T-cell (primary cell): ENCODE results near the gene MPHOSPH8. TPM values are rescaled to one million over a fixed set of nuclear protein-coding genes. Genes with fewer than 3 reads are reported as not detected.

Source experiments
- ATAC-seq, 4 experiments: fragments of 200-7000 bp in 3 of 4; fragments of 150-1000 bp in 1 of 4; cut with Tn5 transposase; replicated peaks in 1 of 4; 1 replicate in 3 of 4; 2 replicates in 1 of 4; pipeline ENCODE4 v1.10.0; 2021; ENCODE audit warnings: moderate library complexity in 3 of 4, mild to moderate bottlenecking in 2 of 4, moderate number of reproducible peaks in 1 of 4
- CTCF ChIA-PET, 2 donors: fragments of 300-600 bp; sonication (Branson Sonifier 250); formaldehyde crosslinking; loops; one replicate each; lab custom pipeline; 2022; ENCODE audit warnings: antibody characterized with exemption in 2 of 2; lab: Charles Lee
- POLR2A ChIA-PET, 2 donors: fragments of 300-600 bp; sonication (Branson Sonifier 250); formaldehyde crosslinking; loops; one replicate each; lab custom pipeline; 2022; ENCODE audit warnings: antibody characterized with exemption in 2 of 2; lab: Charles Lee
- DNase-seq, 35 experiments: peaks; one replicate each; pipeline versions ENCODE4 v3.0.0 to v3.0.0-alpha.2; 2013 to 2023
- H3K27ac ChIP-seq: one replicate; pipeline ENCODE4 v1.5.1; 2013; ENCODE audit warnings: low read length
- H3K27me3 ChIP-seq, 2 experiments: replicated peaks in 1 of 2; 1 replicate in 1 of 2; 2 replicates in 1 of 2; pipeline versions ENCODE4 v1.6.1 to v1.7.0; 2013; ENCODE audit warnings: low read length in 1 of 2, mixed read lengths in 1 of 2; ENCODE audit not compliant: control insufficient read depth in 2 of 2, insufficient read depth in 2 of 2; ENCODE audit errors: extremely low read depth in 1 of 2
- H3K36me3 ChIP-seq, 2 donors: 1 replicate in 1 of 2; 2 replicates in 1 of 2; pipeline versions ENCODE4 v1.6.1 to v1.7.0; 2013; ENCODE audit warnings: low read length in 1 of 2; ENCODE audit not compliant: control insufficient read depth in 2 of 2, insufficient read depth in 1 of 2; ENCODE audit errors: extremely low read depth in 1 of 2
- H3K4me1 ChIP-seq, 2 experiments: 1 replicate in 1 of 2; 2 replicates in 1 of 2; pipeline versions ENCODE4 v1.6.1 to v1.7.0; 2013; ENCODE audit warnings: low read length in 2 of 2, mixed read lengths in 1 of 2; ENCODE audit not compliant: insufficient read depth in 2 of 2, control insufficient read depth in 1 of 2; ENCODE audit errors: extremely low read depth in 1 of 2
- H3K4me3 ChIP-seq, 2 donors: 1 replicate in 1 of 2; 2 replicates in 1 of 2; pipeline versions ENCODE4 v1.5.1 to v1.7.0; 2013; ENCODE audit warnings: mild to moderate bottlenecking in 2 of 2, low read length in 1 of 2, moderate library complexity in 1 of 2; ENCODE audit not compliant: control insufficient read depth in 1 of 2; ENCODE audit errors: extremely low read depth in 1 of 2
- H3K9me3 ChIP-seq: 2 replicates; pipeline ENCODE4 v1.7.0; 2013
- H3K27ac Mint-ChIP-seq, 2 donors: one replicate each; pipeline ENCODE4 v1.8.0; 2020 to 2021; ENCODE audit warnings: mild to moderate bottlenecking in 2 of 2, mixed read lengths in 2 of 2
- H3K27me3 Mint-ChIP-seq, 2 donors: one replicate each; pipeline ENCODE4 v1.8.0; 2021 to 2022; ENCODE audit warnings: mixed read lengths in 2 of 2
- H3K36me3 Mint-ChIP-seq: one replicate; pipeline ENCODE4 v1.8.0; 2021; ENCODE audit warnings: mixed read lengths
- H3K4me1 Mint-ChIP-seq, 3 donors: one replicate each; pipeline ENCODE4 v1.8.0; 2020 to 2022; ENCODE audit warnings: mixed read lengths in 3 of 3, mild to moderate bottlenecking in 1 of 3
- H3K4me3 Mint-ChIP-seq, 3 donors: one replicate each; pipeline ENCODE4 v1.8.0; 2020 to 2022; ENCODE audit warnings: mild to moderate bottlenecking in 3 of 3, mixed read lengths in 3 of 3, moderate library complexity in 3 of 3
- H3K9me3 Mint-ChIP-seq, 3 donors: one replicate each; pipeline ENCODE4 v1.8.0; 2020 to 2022; ENCODE audit warnings: mixed read lengths in 3 of 3
- WGBS: methylation state at CpG from one replicate; pipeline ENCODE4 v1.1.5; 2013; ENCODE audit warnings: missing lambda C conversion rate; ENCODE audit not compliant: insufficient coverage; 5-methylcytosine and 5-hydroxymethylcytosine counted together
- total RNA-seq, 35 experiments: library from RNA in 6 of 35; stranded (reverse) in 6 of 35; fragments of 120-200 nt in 1 of 35; gene quantifications; one replicate each; pipeline versions ENCODE4 v1.2.1 to v1.2.4 and lab custom pipeline; 2013 to 2026

Gene MPHOSPH8
- total RNA-seq, 5 donors from 2014 or later (not counting 1 experiment from before 2014, with no cell fraction given): 64.5 to 91.3 (median 84.1) TPM

DNA sequence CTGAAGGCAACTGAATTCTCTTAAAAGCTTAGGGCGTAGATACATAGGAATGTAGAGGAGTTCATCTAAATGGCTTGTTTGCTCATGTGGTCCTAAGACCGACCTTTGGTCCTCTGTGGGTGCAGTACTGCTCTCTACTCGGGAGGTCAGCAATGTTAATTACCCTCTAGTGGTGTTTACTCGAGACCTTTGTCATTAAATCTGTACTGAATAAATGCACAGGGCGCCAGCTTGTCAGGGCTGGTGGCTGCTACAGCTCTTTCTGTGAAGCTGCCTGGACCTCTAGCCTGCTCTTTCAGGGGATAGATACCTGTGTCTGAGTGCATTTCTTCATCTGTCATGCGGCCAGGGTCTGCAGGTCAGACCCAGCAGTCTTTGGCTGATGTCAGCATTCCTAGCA is 29.2 kb upstream of the MPHOSPH8 start:
- H3K9me3 Mint-ChIP-seq: peaks cover 0 to 9% (median 6%) of the 10 kb centered on the region in 3 donors
- WGBS: 78% methylated on average over 5 of the region's 6 CpGs

DNA sequence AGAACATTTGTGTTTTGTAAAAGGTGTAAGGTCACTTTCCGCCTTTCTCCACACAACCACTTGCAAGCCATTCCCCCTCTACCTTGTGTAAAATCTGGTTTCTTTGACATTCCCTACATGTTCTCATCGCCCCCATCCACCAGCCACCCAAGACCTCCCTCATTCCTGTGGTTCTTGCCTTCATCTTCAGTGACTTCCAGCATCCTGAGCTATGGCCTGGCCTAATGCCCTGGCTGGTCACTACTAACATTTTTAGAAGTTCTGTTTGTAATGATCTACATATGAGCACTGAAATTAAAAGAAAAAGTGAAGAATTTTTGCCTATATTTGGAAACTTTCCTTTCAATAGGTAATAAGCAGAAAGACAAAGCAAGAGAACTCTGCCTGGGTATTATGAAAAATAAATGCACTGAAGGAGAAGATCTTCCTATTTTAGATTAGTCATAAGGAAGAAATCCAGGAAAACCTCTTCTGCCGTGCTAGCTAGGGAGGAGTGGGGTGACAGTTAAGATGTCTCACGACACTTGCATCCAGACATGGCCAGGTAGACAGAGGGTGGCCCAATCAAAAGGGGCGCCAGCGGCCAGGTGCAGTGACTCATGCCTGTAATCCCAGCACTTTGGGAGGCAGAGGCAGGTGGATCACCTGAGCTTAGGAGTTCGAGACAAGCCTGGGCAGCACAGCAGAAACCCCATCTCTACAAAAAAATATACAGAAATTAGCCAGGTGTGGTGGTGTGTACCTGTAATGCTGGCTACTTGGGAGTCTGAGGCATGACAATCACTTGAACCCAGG is 28.1 kb upstream of the MPHOSPH8 start:
- Histone ChIP-seq H3K36me3 (no peaks in the 10 kb centered on the region), H3K4me3 (no peak overlapping the region), H3K4me1 (peaks cover 0 to 8% of the 10 kb centered on the region in 2 experiments), H3K9me3 (no peaks in the 10 kb centered on the region), H3K27ac (no peak overlapping the region), H3K27me3 (peaks cover 0 to 28% of the 10 kb centered on the region in 2 experiments)
- 94% methylated on average over 5 of the region's 7 CpGs for WGBS
- no peak overlapping the region for H3K4me3 Mint-ChIP-seq
- peaks cover 0 to 9% (median 6%) of the 10 kb centered on the region in 3 donors for H3K9me3 Mint-ChIP-seq
- DNase-seq (no peak), ATAC-seq (no peak)
- peaks cover 4% of the 10 kb centered on the region for H3K36me3 Mint-ChIP-seq
- POLR2A ChIA-PET: no interaction called here
- H3K4me1 Mint-ChIP-seq: peaks cover 0 to 5% (median 2%) of the 10 kb centered on the region in 3 donors
- peaks cover 33 to 37% of the 10 kb centered on the region in 2 donors for H3K27me3 Mint-ChIP-seq
- H3K27ac Mint-ChIP-seq: no peak overlapping the region
- CTCF ChIA-PET: no interaction called here

More for the DNA sequence above, 29.2 kb upstream of the MPHOSPH8 start:
- Histone ChIP-seq H3K4me1 (peaks cover 0 to 8% of the 10 kb centered on the region in 2 experiments), H3K27me3 (peaks cover 0 to 34% of the 10 kb centered on the region in 2 experiments), H3K27ac (no peak overlapping the region), H3K9me3 (no peaks in the 10 kb centered on the region), H3K36me3 (no peaks in the 10 kb centered on the region), H3K4me3 (no peak overlapping the region)
- POLR2A ChIA-PET: interaction anchor here in 1 of 2 donors (0.5 to 0.7 kb wide), 2 partner anchors 26 to 1040 kb away, joined by 3 to 4 read pairs; no protein-coding TSS in a partner anchor
- H3K4me1 Mint-ChIP-seq: peaks cover 0 to 5% (median 2%) of the 10 kb centered on the region in 3 donors
- H3K4me3 Mint-ChIP-seq: no peak overlapping the region
- DNase-seq (no peak), ATAC-seq (no peak)
- no peak overlapping the region for H3K27ac Mint-ChIP-seq
- peaks cover 40 to 45% of the 10 kb centered on the region in 2 donors for H3K27me3 Mint-ChIP-seq
- peaks cover 4% of the 10 kb centered on the region for H3K36me3 Mint-ChIP-seq
- CTCF ChIA-PET: no interaction called here

DNA sequence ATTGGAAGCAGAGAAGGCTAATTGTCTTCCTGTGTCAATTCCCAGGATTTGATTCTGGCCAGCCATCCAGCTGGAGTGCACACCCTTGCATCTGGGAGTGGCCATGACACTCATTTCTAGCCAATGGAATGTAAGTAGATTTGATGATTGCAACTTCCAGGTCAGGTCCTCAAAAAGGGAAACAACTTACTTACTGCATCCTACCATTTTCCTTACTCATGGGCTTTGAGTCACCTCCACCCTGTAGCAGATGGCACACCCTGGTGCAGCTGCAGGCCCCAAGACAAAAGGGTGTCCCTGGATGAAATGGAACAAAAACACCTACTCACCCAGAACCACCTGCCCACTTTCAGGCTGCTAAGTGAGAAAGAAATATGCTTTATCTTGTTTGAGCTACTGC is 27.3 kb upstream of the MPHOSPH8 start:
- H3K4me3 ChIP-seq: no peak overlapping the region
- peaks cover 0 to 27% of the 10 kb centered on the region in 2 experiments for H3K27me3 ChIP-seq
- peaks cover 33% of the 10 kb centered on the region in 2 donors for H3K27me3 Mint-ChIP-seq
- H3K4me1 ChIP-seq: peaks cover 0 to 8% of the 10 kb centered on the region in 2 experiments
- CTCF ChIA-PET: no interaction called here
- POLR2A ChIA-PET: no interaction called here
- no peaks in the 10 kb centered on the region for H3K36me3 ChIP-seq
- H3K4me1 Mint-ChIP-seq: peaks cover 0 to 5% (median 2%) of the 10 kb centered on the region in 3 donors
- no peaks in the 10 kb centered on the region for H3K9me3 ChIP-seq
- no peak overlapping the region for H3K27ac ChIP-seq
- H3K36me3 Mint-ChIP-seq: peaks cover 4% of the 10 kb centered on the region
- H3K27ac Mint-ChIP-seq: no peak overlapping the region
- H3K4me3 Mint-ChIP-seq: no peak overlapping the region
- H3K9me3 Mint-ChIP-seq: peaks cover 0 to 9% (median 6%) of the 10 kb centered on the region in 3 donors
- ATAC-seq (no peak), DNase-seq (no peak)

DNA sequence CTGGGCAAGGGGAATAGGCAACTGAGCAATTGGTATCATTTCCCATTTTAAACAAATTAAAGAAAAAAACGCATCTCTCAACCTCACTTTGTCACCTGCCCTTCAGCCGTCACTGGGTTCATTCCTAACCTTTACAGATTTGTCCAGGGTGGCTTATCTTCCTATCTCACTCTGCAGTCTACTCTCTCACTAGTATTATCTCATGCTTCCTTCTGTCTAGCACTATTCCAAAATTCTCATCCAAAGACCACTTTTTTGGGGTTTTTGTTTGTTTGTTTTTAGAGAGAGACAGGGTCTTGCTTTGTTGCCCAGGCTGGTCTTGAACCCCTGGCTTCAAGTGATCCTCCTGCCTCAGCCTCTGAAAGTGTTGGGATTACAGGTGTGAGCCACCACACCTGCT is 26.7 kb upstream of the MPHOSPH8 start:
- H3K27ac ChIP-seq: no peak overlapping the region
- H3K27me3 ChIP-seq: peaks cover 0 to 21% of the 10 kb centered on the region in 2 experiments
- H3K4me3 Mint-ChIP-seq: no peak overlapping the region
- CTCF ChIA-PET: no interaction called here
- peaks cover 0 to 5% of the 10 kb centered on the region in 2 experiments for H3K4me1 ChIP-seq
- peaks cover 4% of the 10 kb centered on the region for H3K36me3 Mint-ChIP-seq
- peaks cover 0 to 5% (median 2%) of the 10 kb centered on the region in 3 donors for H3K4me1 Mint-ChIP-seq
- no peaks in the 10 kb centered on the region for H3K36me3 ChIP-seq
- H3K27ac Mint-ChIP-seq: no peak overlapping the region
- POLR2A ChIA-PET: no interaction called here
- no peak for DNase-seq
- peaks cover 0 to 9% (median 6%) of the 10 kb centered on the region in 3 donors for H3K9me3 Mint-ChIP-seq
- ATAC-seq: no peak
- H3K27me3 Mint-ChIP-seq: peaks cover 31 to 33% of the 10 kb centered on the region in 2 donors
- no peaks in the 10 kb centered on the region for H3K9me3 ChIP-seq
- no peak overlapping the region for H3K4me3 ChIP-seq
- WGBS: no CpG with 5 or more reads among the region's 2 CpGs

DNA sequence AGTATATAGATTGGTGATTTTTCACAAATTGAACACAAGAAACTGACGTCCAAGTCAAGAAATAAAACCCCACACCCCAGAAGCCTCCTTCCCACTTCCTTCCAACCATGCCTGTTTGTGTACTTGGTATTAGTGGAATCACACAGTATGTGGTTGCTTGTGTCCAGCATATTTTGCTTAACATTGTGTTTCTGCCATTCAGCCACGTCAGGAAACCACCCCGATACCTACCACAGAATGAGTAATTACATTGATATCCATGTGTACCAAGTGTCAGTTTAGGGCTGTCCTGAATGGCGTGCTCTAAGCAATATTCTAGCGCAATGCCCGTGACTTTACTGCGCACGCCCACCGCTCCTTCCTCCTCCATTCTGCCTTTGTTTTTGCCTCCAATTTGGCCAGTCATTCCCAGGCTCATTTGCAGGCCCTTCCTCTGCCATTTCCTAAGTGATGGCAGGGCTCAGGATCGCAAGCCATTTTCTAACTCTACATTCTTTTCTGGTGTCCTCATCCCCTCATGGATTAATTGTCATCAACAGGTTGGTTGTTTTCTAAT is 25.9 kb upstream of the MPHOSPH8 start:
- CTCF ChIA-PET: no interaction called here
- 97% methylated on average over 8 of the region's 10 CpGs for WGBS
- H3K4me3 ChIP-seq: no peak overlapping the region
- no peak overlapping the region for H3K4me3 Mint-ChIP-seq
- no peak overlapping the region for H3K27ac ChIP-seq
- H3K4me1 Mint-ChIP-seq: peaks cover 0 to 3% (median under 1%) of the 10 kb centered on the region in 3 donors
- peaks cover 28 to 33% of the 10 kb centered on the region in 2 donors for H3K27me3 Mint-ChIP-seq
- no peaks in the 10 kb centered on the region for H3K36me3 ChIP-seq
- H3K27ac Mint-ChIP-seq: no peak overlapping the region
- H3K36me3 Mint-ChIP-seq: peaks cover 4% of the 10 kb centered on the region
- peaks cover 0 to 9% (median 6%) of the 10 kb centered on the region in 3 donors for H3K9me3 Mint-ChIP-seq
- ATAC-seq: no peak
- H3K27me3 ChIP-seq: peaks cover 0 to 16% of the 10 kb centered on the region in 2 experiments
- POLR2A ChIA-PET: no interaction called here
- no peak for DNase-seq
- H3K4me1 ChIP-seq: no peaks in the 10 kb centered on the region
- H3K9me3 ChIP-seq: no peaks in the 10 kb centered on the region

DNA sequence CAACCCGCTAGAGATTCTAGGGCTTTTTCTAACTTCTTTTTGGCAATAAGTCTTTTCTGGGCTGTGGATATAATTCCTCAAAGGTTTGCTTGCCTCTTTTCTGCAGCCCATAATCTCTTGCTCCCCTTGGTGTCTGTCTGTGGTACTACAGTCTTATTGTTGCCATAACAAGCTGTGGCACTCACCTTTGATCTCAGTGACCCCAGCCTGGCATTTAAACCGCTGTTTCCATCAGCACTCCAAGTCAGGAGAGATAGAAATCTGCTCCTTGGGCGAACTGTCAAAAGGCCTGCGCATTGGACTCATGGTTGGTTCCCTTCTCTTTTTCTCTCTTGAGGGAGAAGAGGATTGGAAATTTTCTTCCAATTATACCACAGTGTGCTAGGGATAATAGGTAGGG is 14.5 kb upstream of the MPHOSPH8 start:
- no peak overlapping the region for H3K27ac ChIP-seq
- no CpG with 5 or more reads among the region's 4 CpGs for WGBS
- H3K4me1 ChIP-seq: no peaks in the 10 kb centered on the region
- ChIA-PET POLR2A (no interaction called here), CTCF (interaction anchor here in 1 of 2 donors (0.5 to 0.7 kb wide), 2 partner anchors 494 to 555 kb away, joined by 3 read pairs; no protein-coding TSS in a partner anchor)
- ATAC-seq (peak in 1 of 4 experiments; percentile 38), DNase-seq (peak in 3 of 35 experiments; percentile 11 to 45 (median 14))
- H3K36me3 Mint-ChIP-seq: no peaks in the 10 kb centered on the region
- peaks cover 0 to 23% of the 10 kb centered on the region in 2 experiments for H3K27me3 ChIP-seq
- no peak overlapping the region for H3K4me3 ChIP-seq
- peaks cover 0 to 8% (median 4%) of the 10 kb centered on the region in 3 donors for H3K9me3 Mint-ChIP-seq
- H3K27ac Mint-ChIP-seq: no peak overlapping the region
- no peaks in the 10 kb centered on the region for H3K4me1 Mint-ChIP-seq
- H3K27me3 Mint-ChIP-seq: peaks cover 25 to 47% of the 10 kb centered on the region in 2 donors
- no peaks in the 10 kb centered on the region for H3K36me3 ChIP-seq
- no peak overlapping the region for H3K4me3 Mint-ChIP-seq
- H3K9me3 ChIP-seq: no peaks in the 10 kb centered on the region
